Activated T-helper 17 cell treated with anti-CD3 and anti-CD28 coated beads, Interleukin-2, amount 50 U/mL, for 72 hours (primary cell): ENCODE data around the gene LSM12. TPM values are rescaled to one million over a fixed set of nuclear protein-coding genes. Genes with fewer than 3 reads are reported as not detected.

ENCODE experiments used
- ATAC-seq: fragments of 150-1000 bp; cut with Tn5 transposase; replicated peaks from 2 replicates; pipeline ENCODE4 v1.10.0; 2021; ENCODE audit warnings: mild to moderate bottlenecking, moderate library complexity
- H3K27ac Mint-ChIP-seq: one replicate; pipeline ENCODE4 v1.8.0; 2022; ENCODE audit warnings: mixed read lengths
- H3K27me3 Mint-ChIP-seq: one replicate; pipeline ENCODE4 v1.8.0; 2022; ENCODE audit warnings: mixed read lengths
- H3K36me3 Mint-ChIP-seq: one replicate; pipeline ENCODE4 v1.8.0; 2022; ENCODE audit warnings: low read depth, mild to moderate bottlenecking, mixed read lengths
- H3K4me1 Mint-ChIP-seq: one replicate; pipeline ENCODE4 v1.8.0; 2022; ENCODE audit warnings: mixed read lengths
- H3K4me3 Mint-ChIP-seq: one replicate; pipeline ENCODE4 v1.8.0; 2022; ENCODE audit warnings: mild to moderate bottlenecking, mixed read lengths
- H3K9me3 Mint-ChIP-seq: one replicate; pipeline ENCODE4 v1.8.0; 2022; ENCODE audit warnings: mixed read lengths
- total RNA-seq, 2 donors: library from RNA; stranded (reverse); gene quantifications; one replicate each; pipeline ENCODE4 v1.2.3, GENCODE V29; 2022

Gene LSM12
- total RNA-seq, 2 donors from 2014 or later: 78.6 to 87.6 TPM

DNA sequence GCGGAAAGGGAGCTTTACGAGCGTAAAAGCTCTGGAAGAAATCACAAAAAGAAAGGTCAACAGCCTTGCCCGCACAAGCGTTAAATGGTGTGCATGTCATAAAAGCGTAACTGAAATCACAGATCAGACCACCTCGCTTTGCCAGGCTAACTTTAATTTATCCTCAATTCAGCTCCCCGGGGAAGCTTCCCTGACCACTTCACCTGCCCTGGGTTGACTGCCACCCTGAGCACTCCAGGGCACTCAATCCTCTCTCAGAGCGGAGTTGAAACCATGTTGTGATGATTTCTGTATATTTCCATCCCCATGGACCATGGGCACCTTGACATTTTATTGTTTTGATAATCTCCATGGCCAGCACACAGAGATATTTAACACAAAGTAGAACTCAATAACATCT is 78.2 kb downstream of the LSM12 start:
- H3K27ac Mint-ChIP-seq: no peak overlapping the region
- no peaks in the 10 kb centered on the region for H3K36me3 Mint-ChIP-seq
- H3K4me1 Mint-ChIP-seq: no peaks in the 10 kb centered on the region
- no peaks in the 10 kb centered on the region for H3K9me3 Mint-ChIP-seq
- peaks cover 12% of the 10 kb centered on the region for H3K27me3 Mint-ChIP-seq
- no peak for ATAC-seq
- no peak overlapping the region for H3K4me3 Mint-ChIP-seq

DNA sequence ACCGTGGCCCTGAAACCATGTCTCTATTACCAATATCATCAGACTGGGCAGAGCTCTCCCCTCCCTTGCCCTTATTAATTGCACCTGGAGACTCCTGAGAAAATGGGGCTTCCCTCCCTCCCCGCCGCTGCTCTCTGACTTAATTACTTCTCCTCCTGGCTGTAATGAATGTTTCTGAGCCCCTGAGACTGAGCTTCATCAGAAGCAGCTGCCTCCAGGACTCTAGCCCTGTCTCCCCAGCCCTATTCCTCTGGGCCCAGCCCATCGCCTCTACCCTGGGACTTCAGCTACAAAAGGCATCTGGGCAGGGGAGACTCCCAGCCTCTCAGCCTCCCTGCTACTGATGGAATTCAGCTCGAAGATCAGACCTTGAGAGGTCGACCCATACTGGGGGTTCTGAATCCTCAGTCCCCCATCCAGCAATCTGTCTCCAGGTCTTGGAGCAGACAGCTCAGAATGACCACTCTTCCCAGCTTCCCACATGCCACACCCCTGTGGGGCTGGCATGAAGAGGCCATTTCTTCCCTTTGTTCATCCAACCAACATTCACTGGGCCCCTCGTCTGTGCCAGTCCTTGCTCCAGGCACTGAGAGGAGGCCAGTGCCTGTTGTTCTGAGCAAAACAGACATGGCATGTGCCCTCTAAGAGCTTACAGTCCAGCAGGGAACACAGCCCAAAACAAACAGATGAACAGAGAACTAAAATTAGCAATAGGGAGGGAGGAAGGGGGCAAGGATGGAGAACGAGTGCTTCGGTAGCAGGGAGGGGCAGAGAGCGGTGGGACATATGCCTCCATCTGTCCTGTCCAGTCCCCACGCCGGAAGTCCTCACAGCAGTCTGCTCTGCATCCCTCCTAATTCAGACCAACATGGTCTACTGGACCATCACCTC is 79.1 kb downstream of the LSM12 start:
- Mint-ChIP-seq H3K9me3 (no peaks in the 10 kb centered on the region), H3K27ac (no peak overlapping the region), H3K4me1 (no peaks in the 10 kb centered on the region), H3K36me3 (no peaks in the 10 kb centered on the region), H3K4me3 (no peak overlapping the region), H3K27me3 (peaks cover 18% of the 10 kb centered on the region)
- no peak for ATAC-seq

GRCh38 chr17:43986225-43986981 is 80.1 kb downstream of the LSM12 start:
- Mint-ChIP-seq H3K27me3 (peaks cover 26% of the 10 kb centered on the region), H3K4me1 (no peaks in the 10 kb centered on the region), H3K4me3 (no peak overlapping the region), H3K36me3 (no peaks in the 10 kb centered on the region), H3K9me3 (no peaks in the 10 kb centered on the region), H3K27ac (no peak overlapping the region)
- no peak for ATAC-seq

DNA sequence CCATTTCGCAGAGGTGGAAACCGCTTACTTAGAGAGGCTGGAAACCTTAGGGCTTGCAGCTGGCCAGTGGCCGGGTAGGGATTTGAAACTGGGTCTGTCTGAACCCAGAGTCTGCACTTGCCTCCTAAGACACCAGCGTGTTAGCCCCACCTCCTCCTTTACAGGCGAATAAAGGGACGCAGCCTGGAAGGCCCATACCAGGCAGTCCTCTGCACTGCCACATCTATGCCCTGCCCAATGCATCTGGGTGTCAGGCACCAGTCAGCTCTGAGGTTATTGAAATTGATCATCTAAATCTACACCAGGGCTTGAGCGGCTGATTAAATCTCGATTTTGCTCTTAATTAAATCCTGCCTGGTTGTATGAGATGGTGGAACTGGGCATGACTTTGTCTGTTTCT is 82.0 kb downstream of the LSM12 start:
- Mint-ChIP-seq H3K4me1 (no peaks in the 10 kb centered on the region), H3K27ac (no peak overlapping the region), H3K27me3 (peaks cover 33% of the 10 kb centered on the region), H3K9me3 (no peaks in the 10 kb centered on the region), H3K36me3 (no peaks in the 10 kb centered on the region), H3K4me3 (no peak overlapping the region)
- ATAC-seq: no peak

Other genes with a start within 250 kb of the LSM12 start
- gene MPP3, start 233.5 kb downstream of the LSM12 start, total RNA-seq: under 1 TPM; 0.43 to 0.58 TPM
- not detected for gene CD300LG, start 219.5 kb downstream of the LSM12 start, total RNA-seq
- 1 to 10 TPM; 1.3 to 3.3 TPM for gene MPP2, start 159.1 kb downstream of the LSM12 start, total RNA-seq
- 1 to 10 TPM in 1 of 2 donors, under 1 TPM in 1; 0.90 to 1.9 TPM for gene PPY, start 124.2 kb downstream of the LSM12 start, total RNA-seq
- gene PYY, start 112.7 kb downstream of the LSM12 start, total RNA-seq: not detected
- gene NAGS, start 62.0 kb downstream of the LSM12 start, total RNA-seq: 1 to 10 TPM in 1 of 2 donors, under 1 TPM in 1; 0.48 to 4.8 TPM
- 10 to 100 TPM; 33.0 to 35.1 TPM for gene TMEM101, start 51.7 kb downstream of the LSM12 start, total RNA-seq
- 10 to 100 TPM; 14.9 to 22.8 TPM for gene G6PC3, start 4.1 kb upstream of the LSM12 start, total RNA-seq
- gene HDAC5, start 57.0 kb upstream of the LSM12 start, total RNA-seq: 10 to 100 TPM; 11.0 to 45.4 TPM
- 10 to 100 TPM; 17.9 to 23.2 TPM for gene HROB, start 75.3 kb upstream of the LSM12 start, total RNA-seq
- gene ASB16, start 104.0 kb upstream of the LSM12 start, total RNA-seq: under 1 TPM; 0.22 to 0.58 TPM
- 10 to 100 TPM; 26.6 to 39.6 TPM for gene TMUB2, start 120.3 kb upstream of the LSM12 start, total RNA-seq
- 10 to 100 TPM; 65.5 to 89.1 TPM for gene ATXN7L3, start 133.2 kb upstream of the LSM12 start, total RNA-seq
- gene UBTF, start 153.0 kb upstream of the LSM12 start, total RNA-seq: 100 to 1,000 TPM in 1 of 2 donors, 10 to 100 TPM in 1; 94.2 to 135 TPM
- gene SLC4A1, start 201.5 kb upstream of the LSM12 start, total RNA-seq: not detected
- under 1 TPM; 0.41 to 0.53 TPM for gene RUNDC3A, start 241.9 kb upstream of the LSM12 start, total RNA-seq